ENCODE results near the gene TSTD2.
"Not testable (repeated sequence)": the region's sequence is repeated elsewhere in the genome, so short reads cannot be mapped to it uniquely, and the experiment has no call there.

Gene TSTD2

GRCh38 chr9:97601228-97601898 is 31.8 kb downstream of the TSTD2 start:
- Histone ChIP-seq H3K9me3 (ENCODE audit: control insufficient read depth, low read depth, low read length) (no peaks in the 10 kb centered on the region), H3K4me1 (ENCODE audit: control insufficient read depth, low read depth, low read length) (peaks cover 4% of the 10 kb centered on the region), H3K27me3 (ENCODE audit: control insufficient read depth, insufficient read depth, low read length) (no peaks in the 10 kb centered on the region), H3K36me3 (ENCODE audit: control insufficient read depth, low read depth, low read length) (peaks cover 59% of the 10 kb centered on the region), H3K27ac (ENCODE audit: low read length) (no peak overlapping the region), H3K9ac (ENCODE audit: low read length) (no peak overlapping the region), H3K4me3 (ENCODE audit: low read length) (no peak overlapping the region)

- H3K9me3 ChIP-seq (ENCODE audit: control insufficient read depth, low read depth, low read length), result no peaks in the 10 kb centered on the region
- no peak overlapping the region for H3K9ac ChIP-seq (ENCODE audit: low read length)
- peaks cover 4% of the 10 kb centered on the region for H3K4me1 ChIP-seq (ENCODE audit: control insufficient read depth, low read depth, low read length)
- no peak overlapping the region for H3K4me3 ChIP-seq (ENCODE audit: low read length)
- H3K27ac ChIP-seq (ENCODE audit: low read length), result no peak overlapping the region
- H3K36me3 ChIP-seq (ENCODE audit: control insufficient read depth, low read depth, low read length), result peaks cover 52% of the 10 kb centered on the region
- H3K27me3 ChIP-seq (ENCODE audit: control insufficient read depth, insufficient read depth, low read length), result no peaks in the 10 kb centered on the region
These were observed 32.5 kb downstream of the TSTD2 start for GRCh38 chr9:97600531-97601227.

- Histone ChIP-seq H3K27ac (ENCODE audit: low read length) (no peak overlapping the region), H3K9me3 (ENCODE audit: control insufficient read depth, low read depth, low read length) (no peaks in the 10 kb centered on the region), H3K4me1 (ENCODE audit: control insufficient read depth, low read depth, low read length) (peaks cover 4% of the 10 kb centered on the region), H3K9ac (ENCODE audit: low read length) (no peak overlapping the region), H3K27me3 (ENCODE audit: control insufficient read depth, insufficient read depth, low read length) (no peaks in the 10 kb centered on the region), H3K4me3 (ENCODE audit: low read length) (no peak overlapping the region), H3K36me3 (ENCODE audit: control insufficient read depth, low read depth, low read length) (peaks cover 39% of the 10 kb centered on the region)
These were observed 33.8 kb downstream of the TSTD2 start for GRCh38 chr9:97599314-97599846.

GRCh38 chr9:97598461-97599288 is 34.5 kb downstream of the TSTD2 start:
- no peak overlapping the region for H3K4me3 ChIP-seq (ENCODE audit: low read length)
- peaks cover 4% of the 10 kb centered on the region for H3K4me1 ChIP-seq (ENCODE audit: control insufficient read depth, low read depth, low read length)
- H3K9ac ChIP-seq (ENCODE audit: low read length), result no peak overlapping the region
- no peaks in the 10 kb centered on the region for H3K9me3 ChIP-seq (ENCODE audit: control insufficient read depth, low read depth, low read length)
- no peak overlapping the region for H3K27ac ChIP-seq (ENCODE audit: low read length)
- peaks cover 34% of the 10 kb centered on the region for H3K36me3 ChIP-seq (ENCODE audit: control insufficient read depth, low read depth, low read length)
- no peaks in the 10 kb centered on the region for H3K27me3 ChIP-seq (ENCODE audit: control insufficient read depth, insufficient read depth, low read length)

- Histone ChIP-seq H3K9ac (ENCODE audit: low read length) (no peak overlapping the region), H3K36me3 (ENCODE audit: control insufficient read depth, low read depth, low read length) (peaks cover 16% of the 10 kb centered on the region), H3K27ac (ENCODE audit: low read length) (no peak overlapping the region), H3K4me3 (ENCODE audit: low read length) (no peak overlapping the region), H3K27me3 (ENCODE audit: control insufficient read depth, insufficient read depth, low read length) (no peaks in the 10 kb centered on the region), H3K9me3 (ENCODE audit: control insufficient read depth, low read depth, low read length) (no peaks in the 10 kb centered on the region), H3K4me1 (ENCODE audit: control insufficient read depth, low read depth, low read length) (peaks cover 4% of the 10 kb centered on the region)
These were observed 36.3 kb downstream of the TSTD2 start for GRCh38 chr9:97596906-97597305.

- no peak overlapping the region for H3K9ac ChIP-seq (ENCODE audit: low read length)
- no peak overlapping the region for H3K4me3 ChIP-seq (ENCODE audit: low read length)
- no peaks in the 10 kb centered on the region for H3K27me3 ChIP-seq (ENCODE audit: control insufficient read depth, insufficient read depth, low read length)
- no peaks in the 10 kb centered on the region for H3K9me3 ChIP-seq (ENCODE audit: control insufficient read depth, low read depth, low read length)
- H3K4me1 ChIP-seq (ENCODE audit: control insufficient read depth, low read depth, low read length), result peaks cover 4% of the 10 kb centered on the region
- H3K27ac ChIP-seq (ENCODE audit: low read length), result no peak overlapping the region
- no peaks in the 10 kb centered on the region for H3K36me3 ChIP-seq (ENCODE audit: control insufficient read depth, low read depth, low read length)
These were observed 38.7 kb downstream of the TSTD2 start for GRCh38 chr9:97594381-97594921.

GRCh38 chr9:97593960-97594359 is 39.2 kb downstream of the TSTD2 start:
- H3K4me1 ChIP-seq (ENCODE audit: control insufficient read depth, low read depth, low read length), result peaks cover 4% of the 10 kb centered on the region
- no peak overlapping the region for H3K4me3 ChIP-seq (ENCODE audit: low read length)
- no peaks in the 10 kb centered on the region for H3K36me3 ChIP-seq (ENCODE audit: control insufficient read depth, low read depth, low read length)
- H3K27ac ChIP-seq (ENCODE audit: low read length), result no peak overlapping the region
- no peaks in the 10 kb centered on the region for H3K9me3 ChIP-seq (ENCODE audit: control insufficient read depth, low read depth, low read length)
- H3K27me3 ChIP-seq (ENCODE audit: control insufficient read depth, insufficient read depth, low read length), result no peaks in the 10 kb centered on the region
- no peak overlapping the region for H3K9ac ChIP-seq (ENCODE audit: low read length)

GRCh38 chr9:97592126-97592525 is 41.0 kb downstream of the TSTD2 start:
- Histone ChIP-seq H3K36me3 (ENCODE audit: control insufficient read depth, low read depth, low read length) (no peaks in the 10 kb centered on the region), H3K4me1 (ENCODE audit: control insufficient read depth, low read depth, low read length) (no peaks in the 10 kb centered on the region), H3K27ac (ENCODE audit: low read length) (no peak overlapping the region), H3K9ac (ENCODE audit: low read length) (no peak overlapping the region), H3K9me3 (ENCODE audit: control insufficient read depth, low read depth, low read length) (peaks cover 2% of the 10 kb centered on the region), H3K4me3 (ENCODE audit: low read length) (no peak overlapping the region), H3K27me3 (ENCODE audit: control insufficient read depth, insufficient read depth, low read length) (no peaks in the 10 kb centered on the region)

- no peaks in the 10 kb centered on the region for H3K4me1 ChIP-seq (ENCODE audit: control insufficient read depth, low read depth, low read length)
- H3K27me3 ChIP-seq (ENCODE audit: control insufficient read depth, insufficient read depth, low read length), result no peaks in the 10 kb centered on the region
- peaks cover 4% of the 10 kb centered on the region for H3K9me3 ChIP-seq (ENCODE audit: control insufficient read depth, low read depth, low read length)
- no peaks in the 10 kb centered on the region for H3K36me3 ChIP-seq (ENCODE audit: control insufficient read depth, low read depth, low read length)
- H3K4me3 ChIP-seq (ENCODE audit: low read length), result no peak overlapping the region
- H3K27ac ChIP-seq (ENCODE audit: low read length), result no peak overlapping the region
- H3K9ac ChIP-seq (ENCODE audit: low read length), result no peak overlapping the region
These were observed 41.6 kb downstream of the TSTD2 start for GRCh38 chr9:97591535-97591934.

- H3K9me3 ChIP-seq (ENCODE audit: control insufficient read depth, low read depth, low read length); H3K4me1 ChIP-seq (ENCODE audit: control insufficient read depth, low read depth, low read length); H3K27ac ChIP-seq (ENCODE audit: low read length); H3K9ac ChIP-seq (ENCODE audit: low read length); H3K4me3 ChIP-seq (ENCODE audit: low read length); H3K27me3 ChIP-seq (ENCODE audit: control insufficient read depth, insufficient read depth, low read length); H3K36me3 ChIP-seq (ENCODE audit: control insufficient read depth, low read depth, low read length): not testable (repeated sequence)
These were observed 46.3 kb downstream of the TSTD2 start for GRCh38 chr9:97586909-97587308.

- not testable (repeated sequence) for H3K9ac ChIP-seq (ENCODE audit: low read length); H3K4me3 ChIP-seq (ENCODE audit: low read length); H3K4me1 ChIP-seq (ENCODE audit: control insufficient read depth, low read depth, low read length); H3K9me3 ChIP-seq (ENCODE audit: control insufficient read depth, low read depth, low read length); H3K27me3 ChIP-seq (ENCODE audit: control insufficient read depth, insufficient read depth, low read length); H3K27ac ChIP-seq (ENCODE audit: low read length); H3K36me3 ChIP-seq (ENCODE audit: control insufficient read depth, low read depth, low read length)
These were observed 48.4 kb downstream of the TSTD2 start for GRCh38 chr9:97584778-97585177.
